ENCODE data around the gene ARRB1.
A peak's percentile ranks its signal among the peaks of the same experiment; 100 is the strongest.
"Not testable (repeated sequence)": the region's sequence is repeated elsewhere in the genome, so short reads cannot be mapped to it uniquely, and the experiment has no call there.

Gene ARRB1

GRCh38 chr11:75351541-75351790, at the start of gene ARRB1:
Gene ARRB1 (minus strand): TSS chr11:75351661. CDS start chr11:75351607, 54 bp downstream.
- no peak for FAIRE-seq

- FAIRE-seq: no peak
Observed at GRCh38 chr11:75400146-75400865, 48.8 kb upstream of the ARRB1 start.

GRCh38 chr11:75399344-75400145, 48.1 kb upstream of the ARRB1 start, which contains the start of gene RPS3:
Gene RPS3 (plus strand): TSS chr11:75399518. CDS start chr11:75399548, 30 bp downstream.
- peak; percentile 82 for FAIRE-seq

- FAIRE-seq: no peak
Observed at GRCh38 chr11:75398906-75399305, 47.4 kb upstream of the ARRB1 start.

GRCh38 chr11:75394085-75394840, 42.8 kb upstream of the ARRB1 start:
- no peak for FAIRE-seq

GRCh38 chr11:75389925-75390324, 38.5 kb upstream of the ARRB1 start:
- FAIRE-seq: no peak

- FAIRE-seq: no peak
Observed at GRCh38 chr11:75389276-75389605, 37.8 kb upstream of the ARRB1 start.

- FAIRE-seq: peak; percentile 91
Observed at GRCh38 chr11:75388386-75389275, 37.2 kb upstream of the ARRB1 start.

- FAIRE-seq: no peak
Observed at GRCh38 chr11:75387736-75388294, 36.4 kb upstream of the ARRB1 start.

- no peak for FAIRE-seq
Observed at GRCh38 chr11:75386942-75387630, 35.6 kb upstream of the ARRB1 start.

GRCh38 chr11:75384438-75385080, 33.1 kb upstream of the ARRB1 start:
- no peak for FAIRE-seq

- no peak for FAIRE-seq
Observed at GRCh38 chr11:75383246-75383645, 31.8 kb upstream of the ARRB1 start.

- no peak for FAIRE-seq
Observed at GRCh38 chr11:75380716-75381420, 29.4 kb upstream of the ARRB1 start.

- no peak for FAIRE-seq
Observed at GRCh38 chr11:75380245-75380644, 28.8 kb upstream of the ARRB1 start.

- not testable (repeated sequence) for FAIRE-seq
Observed at GRCh38 chr11:75378776-75379175, 27.3 kb upstream of the ARRB1 start.

GRCh38 chr11:75376175-75376574, 24.7 kb upstream of the ARRB1 start:
- no peak for FAIRE-seq

- FAIRE-seq: no peak
Observed at GRCh38 chr11:75375626-75376025, 24.2 kb upstream of the ARRB1 start.

GRCh38 chr11:75374646-75375045, 23.2 kb upstream of the ARRB1 start:
- no peak for FAIRE-seq

- FAIRE-seq: no peak
Observed at GRCh38 chr11:75373201-75373600, 21.7 kb upstream of the ARRB1 start.

All from G401.6 (cell line).